ENCODE data around the gene TMEM31. TPM values are rescaled to one million over a fixed set of nuclear protein-coding genes. Genes with fewer than 3 reads are reported as not detected.

The TMEM31 gene
- total RNA-seq, 1 experiment from 2014 or later, result not detected

- Mint-ChIP-seq H3K4me1 (ENCODE audit: low read depth, unreplicated experiment) (peaks cover 7% of the 10 kb centered on the region), H3K27ac (ENCODE audit: unreplicated experiment) (no peak within 1 kb of the TSS), H3K4me3 (ENCODE audit: low read depth, unreplicated experiment) (no peak within 1 kb of the TSS), H3K9me3 (ENCODE audit: low read depth, unreplicated experiment) (no peaks in the 10 kb centered on the region), H3K36me3 (ENCODE audit: insufficient read depth, unreplicated experiment) (peaks cover 30% of the 10 kb centered on the region), H3K27me3 (ENCODE audit: unreplicated experiment) (no peaks in the 10 kb centered on the region)
- TSS peak; percentile 46 for BruUV-seq (replicated peaks)
- intact Hi-C loops (cut with micrococcal nuclease; ENCODE audit: unreplicated experiment), result loop anchor here (5.0 kb wide), 2 partner anchors 59 to 154 kb away; partner anchors contain the start of gene TCEAL1
- DNase-seq, result peak; percentile 88
- CTCF ChIA-PET, result interaction anchor here (0.7 to 1.0 kb wide), 7 partner anchors 30 to 1799 kb away, joined by 3 to 6 read pairs (median 3); no protein-coding TSS in a partner anchor
- TF ChIP-seq CTCF (IDR thresholded peaks at IDR 0.05; ENCODE audit: unreplicated experiment), result no peak
Observed at GRCh38 chrX:103686199-103687072, 24.3 kb upstream of the TMEM31 start, which contains the start of gene MORF4L2. MORF4L2 (minus strand) TSS chrX:103686699; CDS start chrX:103677027, 9,672 bp downstream.

DNA sequence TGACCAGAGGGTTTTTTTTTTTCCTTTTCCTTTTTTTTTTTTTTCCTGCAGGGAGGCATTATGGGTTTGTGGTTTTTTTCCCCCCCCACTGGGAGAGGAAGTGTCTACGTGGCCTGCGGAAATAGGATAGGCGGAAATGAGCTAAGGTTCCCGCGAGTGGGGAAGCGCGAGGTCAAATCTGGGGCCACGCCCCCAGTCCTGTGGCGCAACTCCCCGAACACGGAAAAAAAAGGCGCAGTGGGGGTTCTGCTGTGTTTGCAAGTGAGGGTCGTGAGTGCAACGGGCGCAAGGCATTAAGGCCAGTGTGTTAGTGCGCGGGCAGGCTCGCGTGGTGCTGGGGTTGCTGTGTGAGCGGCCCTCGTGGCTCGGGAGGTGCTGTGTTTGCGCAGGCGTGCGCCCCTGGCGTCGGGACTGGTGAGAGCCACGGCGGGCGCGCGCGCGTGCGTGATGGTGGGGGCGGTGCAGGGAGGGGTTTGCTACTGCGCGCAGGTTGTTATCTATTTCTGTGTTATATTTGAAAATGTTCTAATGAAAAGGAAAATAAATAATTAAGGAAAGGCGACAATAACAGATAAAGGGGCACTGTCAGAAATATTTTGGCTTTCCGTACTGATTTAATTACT lies 23.5 kb upstream of the TMEM31 start:
- peak; percentile 26 for TF ChIP-seq CTCF (IDR thresholded peaks at IDR 0.05; ENCODE audit: unreplicated experiment)
- intact Hi-C loops (cut with micrococcal nuclease; ENCODE audit: unreplicated experiment), result loop anchor here (5.0 kb wide), 2 partner anchors 60 to 155 kb away; partner anchors contain the start of gene TCEAL1
- DNase-seq, result peak; percentile 84
- Mint-ChIP-seq H3K4me3 (ENCODE audit: low read depth, unreplicated experiment) (no peak overlapping the region), H3K9me3 (ENCODE audit: low read depth, unreplicated experiment) (no peaks in the 10 kb centered on the region), H3K27ac (ENCODE audit: unreplicated experiment) (no peak overlapping the region), H3K36me3 (ENCODE audit: insufficient read depth, unreplicated experiment) (peaks cover 26% of the 10 kb centered on the region), H3K27me3 (ENCODE audit: unreplicated experiment) (no peaks in the 10 kb centered on the region), H3K4me1 (ENCODE audit: low read depth, unreplicated experiment) (peaks cover 7% of the 10 kb centered on the region)
- BruUV-seq (replicated peaks), result no TSS peak
- CTCF ChIA-PET, result interaction anchor here (0.7 to 1.0 kb wide), 6 partner anchors 31 to 1800 kb away, joined by 3 to 6 read pairs (median 3); no protein-coding TSS in a partner anchor

- no peaks in the 10 kb centered on the region for H3K27me3 Mint-ChIP-seq (ENCODE audit: unreplicated experiment)
- TF ChIP-seq CTCF (IDR thresholded peaks at IDR 0.05; ENCODE audit: unreplicated experiment), result peak; percentile 41
- TSS peak; percentile 36 for BruUV-seq (replicated peaks)
- CTCF ChIA-PET, result interaction anchor here (0.7 to 1.0 kb wide), 2 partner anchors 31 to 158 kb away, joined by 3 to 6 read pairs; no protein-coding TSS in a partner anchor
- H3K9me3 Mint-ChIP-seq (ENCODE audit: low read depth, unreplicated experiment), result no peaks in the 10 kb centered on the region
- peaks cover 7% of the 10 kb centered on the region for H3K4me1 Mint-ChIP-seq (ENCODE audit: low read depth, unreplicated experiment)
- H3K36me3 Mint-ChIP-seq (ENCODE audit: insufficient read depth, unreplicated experiment), result peaks cover 20% of the 10 kb centered on the region
- H3K27ac Mint-ChIP-seq (ENCODE audit: unreplicated experiment), result no peak overlapping the region
- DNase-seq, result peak; percentile 57
- no peak overlapping the region for H3K4me3 Mint-ChIP-seq (ENCODE audit: low read depth, unreplicated experiment)
- intact Hi-C loops (cut with micrococcal nuclease; ENCODE audit: unreplicated experiment), result loop anchor here (2.0 to 5.0 kb wide), 3 partner anchors 60 to 155 kb away; partner anchors contain the start of gene TCEAL1
Observed at GRCh38 chrX:103687696-103688201, 23.0 kb upstream of the TMEM31 start.

DNA sequence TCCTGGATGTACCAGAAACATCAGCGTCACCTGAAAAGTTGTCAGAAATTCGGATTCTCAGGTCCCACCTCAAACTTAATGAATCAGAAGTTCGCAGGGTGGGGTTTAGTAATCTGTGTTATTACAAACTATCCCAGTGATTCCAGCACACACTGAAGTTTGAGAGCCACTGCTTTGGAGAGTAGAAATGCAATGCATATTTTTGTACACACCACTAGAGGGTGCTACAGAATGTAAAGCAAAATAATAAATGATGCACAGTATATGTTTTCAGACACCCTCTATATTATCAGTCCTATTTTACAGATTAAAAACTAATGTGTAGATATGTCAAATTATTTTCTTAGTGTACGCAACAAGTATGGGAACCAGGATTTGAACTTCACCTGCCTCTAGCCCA lies 21.8 kb upstream of the TMEM31 start:
- DNase-seq, result no peak
- no peaks in the 10 kb centered on the region for H3K9me3 Mint-ChIP-seq (ENCODE audit: low read depth, unreplicated experiment)
- no peak overlapping the region for H3K4me3 Mint-ChIP-seq (ENCODE audit: low read depth, unreplicated experiment)
- peaks cover 10% of the 10 kb centered on the region for H3K36me3 Mint-ChIP-seq (ENCODE audit: insufficient read depth, unreplicated experiment)
- no peak overlapping the region for H3K27ac Mint-ChIP-seq (ENCODE audit: unreplicated experiment)
- intact Hi-C loops (cut with micrococcal nuclease; ENCODE audit: unreplicated experiment), result loop anchor here (1.0 to 5.0 kb wide), 4 partner anchors 62 to 157 kb away; partner anchors contain the start of gene TCEAL1
- no TSS peak for BruUV-seq (replicated peaks)
- peak; percentile 14 for TF ChIP-seq CTCF (IDR thresholded peaks at IDR 0.05; ENCODE audit: unreplicated experiment)
- H3K27me3 Mint-ChIP-seq (ENCODE audit: unreplicated experiment), result no peaks in the 10 kb centered on the region
- CTCF ChIA-PET, result no interaction called here
- H3K4me1 Mint-ChIP-seq (ENCODE audit: low read depth, unreplicated experiment), result peaks cover 1% of the 10 kb centered on the region
